GM23248 (cell line): ENCODE results near the gene CTNND2.

Experiments used
- EZH2 ChIP-seq: fragments of 200-600 bp; sonication (generic); IDR thresholded peaks from 2 replicates; pipeline ENCODE4 v1.6.1; 2018; ENCODE audit warnings: antibody characterized with exemption, mild to moderate bottlenecking; ENCODE audit not compliant: insufficient read depth, poor library complexity, severe bottlenecking
- EZH2phosphoT487 ChIP-seq: fragments of 200-600 bp; sonication (generic); IDR thresholded peaks from 2 replicates; pipeline ENCODE4 v1.6.1; 2018; ENCODE audit warnings: antibody characterized with exemption, moderate library complexity, mild to moderate bottlenecking, low read depth; ENCODE audit not compliant: insufficient read depth

DNA sequence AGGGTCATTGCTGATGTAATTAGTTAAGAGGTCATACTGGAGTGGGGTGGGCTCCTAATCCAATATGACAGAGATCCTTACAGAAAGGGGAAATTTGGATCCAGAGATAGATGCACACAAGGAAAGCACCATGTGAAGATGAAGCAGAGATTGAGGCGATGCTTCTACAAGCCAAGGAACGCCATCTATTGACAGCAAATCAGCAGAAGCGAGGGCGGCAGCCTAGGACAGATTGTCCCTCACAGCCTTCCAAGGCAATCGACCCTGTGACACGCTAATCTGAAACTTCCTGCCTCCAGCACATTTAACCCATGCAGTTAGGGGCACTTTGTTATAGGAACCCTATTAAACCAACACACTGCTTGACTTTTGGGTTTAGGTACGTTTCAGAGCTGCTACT is 858.1 kb downstream of the CTNND2 start:
- TF ChIP-seq EZH2 (no peak), EZH2phosphoT487 (no peak)
